DMS53 (cell line): ENCODE data around the gene CENPP.

Experiments
- DNase-seq: peaks from one replicate; lab custom pipeline; 2025; lab: John Stamatoyannopoulos, UW

The CENPP gene

DNA sequence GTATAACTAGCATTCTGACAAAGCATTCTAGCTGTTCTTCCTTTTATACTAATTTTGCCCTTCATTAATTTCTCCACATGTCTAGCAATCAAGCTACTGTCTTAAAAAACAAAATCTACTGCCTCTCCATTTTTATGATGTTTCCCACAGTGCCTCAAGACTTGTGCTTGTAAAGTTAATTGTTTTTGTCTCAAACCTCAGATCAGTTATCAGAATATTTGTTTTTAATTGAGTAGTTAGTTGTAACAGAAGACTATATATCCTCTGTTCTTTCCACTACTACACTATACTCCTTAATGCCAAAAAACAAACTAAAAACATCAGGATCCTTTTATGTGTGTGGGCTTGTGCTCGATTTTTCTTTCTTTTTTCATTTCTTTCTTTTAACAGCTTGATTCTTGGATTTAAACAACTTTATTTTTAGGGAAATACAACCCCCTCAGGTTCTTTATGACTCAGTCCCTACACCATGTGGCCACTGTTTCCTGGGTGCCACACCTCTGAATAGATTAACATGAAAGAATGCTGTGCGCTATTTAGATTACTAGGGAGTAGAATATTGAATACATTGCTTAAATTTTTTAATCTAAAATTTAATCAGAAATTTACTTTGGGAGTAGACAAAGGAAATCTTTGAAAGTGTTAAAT, 155.4 kb downstream of the CENPP start:
- DNase-seq: no peak

DNA sequence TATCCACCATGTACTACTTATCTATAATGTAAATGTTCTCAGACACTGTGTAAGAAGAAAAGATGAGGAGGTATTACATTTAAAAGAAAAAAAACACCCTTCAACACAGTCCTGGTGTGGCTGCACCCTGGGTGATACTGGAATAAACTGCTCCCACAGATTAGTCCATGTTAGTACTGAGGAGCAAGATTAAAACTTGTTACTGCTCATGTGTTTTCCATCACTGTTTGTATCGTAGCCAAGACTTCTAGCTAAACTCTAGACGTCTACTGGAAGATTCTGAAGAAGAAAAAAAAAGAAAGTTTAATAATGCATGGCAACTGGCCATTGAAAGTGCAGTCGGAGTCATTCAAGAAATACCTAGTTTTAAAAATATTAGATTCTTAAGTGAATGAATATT, 156.6 kb downstream of the CENPP start, which contains the start of gene ASPN:
ASPN (minus strand) TSS at position 178 of the 400 bp plus-strand sequence.
- DNase-seq: no peak

DNA sequence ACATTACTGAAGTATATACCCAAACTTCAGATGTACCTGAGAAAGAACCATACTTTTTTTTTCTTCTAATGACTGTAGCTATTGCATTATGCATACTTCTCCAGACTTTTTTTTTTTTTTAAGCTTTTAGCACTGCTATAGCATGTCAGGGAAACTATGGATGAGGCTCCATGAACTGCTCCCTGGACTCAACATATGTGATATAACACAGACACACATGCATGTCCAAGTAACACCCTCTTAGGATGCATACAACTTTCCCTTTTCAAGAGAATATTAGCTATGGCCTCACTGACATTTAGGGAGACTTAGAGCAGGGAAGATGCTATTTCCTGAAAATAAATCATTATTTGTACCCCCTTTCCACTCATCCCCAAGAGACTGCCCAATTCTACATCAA, 157.1 kb downstream of the CENPP start:
- DNase-seq: no peak

DNA sequence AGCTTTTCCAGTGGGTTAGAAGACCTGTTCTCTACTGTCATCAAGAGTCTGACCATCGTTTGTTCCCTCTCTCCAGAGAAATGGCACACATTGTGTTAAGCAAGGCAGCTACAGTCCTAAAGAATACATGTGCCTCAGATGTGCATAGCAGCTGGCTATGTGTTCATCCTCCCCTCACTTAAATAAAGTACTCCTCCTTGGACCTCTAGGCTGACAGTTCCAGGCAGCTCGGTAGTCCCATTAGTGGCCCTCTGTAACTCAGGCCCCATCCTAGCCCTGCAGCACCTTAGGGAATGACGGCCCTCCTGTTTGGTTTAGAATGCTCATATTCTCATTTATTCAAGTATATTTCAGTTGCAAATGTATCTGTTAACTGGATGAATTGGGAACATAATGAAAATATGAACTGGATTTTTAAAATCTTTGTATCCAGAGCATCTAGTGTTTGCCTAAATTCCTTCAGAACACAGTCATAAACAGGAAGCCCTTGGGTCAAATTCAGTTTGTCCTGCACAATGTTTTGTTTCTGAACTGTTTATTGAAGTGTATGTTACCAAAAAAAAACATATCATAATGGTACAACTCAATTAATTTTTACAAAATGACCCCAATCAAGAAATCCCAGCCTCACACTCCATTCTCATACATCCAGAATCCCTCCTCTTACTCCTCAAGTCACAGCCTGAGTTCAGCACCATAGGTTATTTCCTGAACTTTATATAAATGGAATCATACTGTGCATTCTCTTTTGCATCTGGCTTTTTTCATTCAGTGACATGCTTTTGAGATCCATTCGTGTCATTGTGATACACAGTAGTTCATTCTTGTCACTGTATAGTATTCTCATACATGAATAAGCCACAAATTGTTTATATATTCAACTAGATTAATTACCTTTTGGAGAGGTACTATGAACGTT, 158.1 kb downstream of the CENPP start:
- DNase-seq: no peak

DNA sequence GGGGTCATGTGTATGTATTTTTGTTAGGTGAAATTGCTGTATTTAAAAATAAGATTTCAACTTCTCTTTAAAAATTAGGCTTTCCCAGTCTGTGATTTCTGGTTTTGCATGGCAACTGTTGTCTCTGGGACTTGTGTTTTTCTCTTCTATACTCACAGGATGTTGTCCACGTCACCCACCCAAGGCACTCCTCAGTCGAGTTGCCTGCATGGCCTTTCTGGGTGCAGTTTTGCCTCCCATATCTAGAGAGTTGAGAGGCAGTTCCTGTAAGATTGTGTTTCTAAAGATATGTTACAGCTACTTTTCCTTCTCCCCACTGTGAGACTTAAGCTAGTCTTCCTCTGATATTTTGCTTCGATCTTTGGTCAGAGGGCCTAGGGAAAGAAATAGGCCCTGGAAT, 158.8 kb downstream of the CENPP start:
- DNase-seq: no peak

DNA sequence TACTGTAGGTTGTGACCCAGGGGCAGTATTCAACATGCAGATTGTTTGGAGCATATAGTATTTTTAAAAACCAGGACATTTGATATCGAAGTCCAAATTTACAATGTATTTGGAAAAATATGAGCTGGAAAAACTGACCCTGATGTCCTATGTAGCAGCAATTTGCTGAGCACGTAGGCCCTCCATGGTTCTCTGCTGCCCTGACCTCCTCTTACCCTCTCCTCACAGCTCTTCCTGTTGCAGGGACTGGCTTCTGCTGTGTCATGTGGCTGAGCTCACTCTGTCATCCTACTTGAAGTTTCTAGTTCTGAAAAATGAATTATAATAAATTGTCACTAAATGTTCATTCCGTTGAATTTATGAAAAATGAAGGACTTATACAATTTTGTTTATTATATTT, 160.6 kb downstream of the CENPP start:
- DNase-seq: no peak

DNA sequence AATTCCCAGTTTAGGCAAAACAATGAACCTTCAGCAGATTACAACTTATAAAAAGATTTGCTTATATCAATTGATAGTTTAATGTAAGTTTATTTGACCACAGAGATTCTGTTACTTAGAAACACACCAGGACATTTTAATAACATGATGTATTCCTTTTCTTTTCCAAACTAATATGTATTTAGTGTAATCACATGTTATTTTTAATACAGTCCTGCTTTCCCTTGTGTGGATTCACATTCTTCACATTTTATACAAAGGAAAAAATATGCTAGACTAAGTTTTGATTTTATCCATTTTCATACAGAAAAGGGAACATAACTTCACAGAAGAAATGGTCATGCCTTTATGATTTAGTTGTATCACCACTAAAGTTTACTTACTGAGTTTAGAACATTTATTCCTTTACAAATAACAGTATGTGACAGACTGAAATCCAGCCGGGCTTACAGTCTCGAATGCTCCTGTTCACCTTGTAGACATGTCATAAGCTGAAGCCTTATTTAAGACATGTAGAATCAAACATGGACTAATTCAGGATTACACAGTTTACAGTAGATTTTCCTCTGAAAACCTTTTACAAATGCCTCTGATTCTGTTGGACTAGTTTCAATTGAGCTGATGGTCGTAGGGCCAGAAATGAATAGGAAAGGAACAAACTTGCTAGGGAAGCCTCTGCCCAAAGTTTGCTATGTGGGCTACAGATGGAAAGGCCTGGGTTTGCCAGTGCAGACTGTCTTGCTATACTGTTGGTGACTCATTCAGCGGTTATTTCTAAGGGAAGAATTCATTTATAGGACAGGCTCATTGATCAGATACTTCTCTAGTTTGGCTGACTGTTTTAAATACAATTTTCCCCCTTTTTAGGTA, 163.2 kb downstream of the CENPP start:
- DNase-seq: no peak

DNA sequence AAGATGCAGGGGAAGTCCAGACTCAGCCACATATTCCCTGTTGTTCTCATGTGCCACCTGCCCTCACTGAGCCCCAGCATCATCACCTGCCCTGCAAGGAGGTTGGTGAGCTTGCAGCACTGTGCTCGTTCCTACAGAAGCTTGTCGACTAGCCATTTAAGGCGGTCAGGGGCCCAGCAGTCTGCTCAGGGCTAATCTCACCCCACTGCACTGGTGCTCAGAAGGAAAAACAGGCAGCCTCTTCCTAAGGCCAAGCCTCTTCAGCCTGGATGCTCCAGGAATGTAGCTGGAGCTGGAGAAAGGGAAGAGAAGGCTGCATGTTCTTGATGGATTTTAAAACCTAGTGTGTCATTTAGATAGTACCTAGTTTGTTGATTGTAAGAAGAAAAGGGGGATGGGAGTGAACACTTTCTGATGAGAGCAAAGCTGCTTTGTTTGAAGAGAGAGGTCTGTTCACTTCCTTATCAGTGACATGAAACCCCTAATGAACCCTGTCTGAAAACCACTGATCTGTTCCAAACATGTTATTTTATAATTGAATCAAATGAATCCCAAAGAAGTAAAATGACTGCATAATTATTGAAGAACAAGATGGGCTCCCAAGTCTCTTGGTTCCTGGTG, 167.1 kb downstream of the CENPP start:
- DNase-seq: no peak

GRCh38 chr9:92493749-92494387, 168.1 kb downstream of the CENPP start:
- no peak for DNase-seq

- DNase-seq: no peak
Measured at GRCh38 chr9:92494856-92495255, 169.1 kb downstream of the CENPP start.

- DNase-seq: no peak
Measured at GRCh38 chr9:92496396-92497176, 170.8 kb downstream of the CENPP start.

DNA sequence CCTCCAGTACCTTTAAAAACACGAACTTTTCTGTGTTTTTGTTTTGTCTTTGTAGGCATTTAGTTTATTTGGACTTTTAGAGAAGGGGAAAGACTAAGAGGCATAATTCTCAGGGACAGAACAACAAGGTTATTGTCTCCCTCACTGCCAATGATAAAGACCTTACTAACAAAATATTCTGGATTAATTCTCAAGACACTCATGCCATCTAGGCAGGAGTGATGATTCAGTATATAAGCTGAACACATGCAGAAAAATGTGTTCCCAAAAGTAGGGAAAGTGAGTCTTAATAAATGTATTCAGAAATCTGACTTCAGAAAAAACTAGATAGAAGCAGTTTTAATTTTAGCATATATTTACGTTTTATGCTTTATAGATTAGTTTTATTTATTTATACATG, 173.9 kb downstream of the CENPP start:
- DNase-seq: no peak

DNA sequence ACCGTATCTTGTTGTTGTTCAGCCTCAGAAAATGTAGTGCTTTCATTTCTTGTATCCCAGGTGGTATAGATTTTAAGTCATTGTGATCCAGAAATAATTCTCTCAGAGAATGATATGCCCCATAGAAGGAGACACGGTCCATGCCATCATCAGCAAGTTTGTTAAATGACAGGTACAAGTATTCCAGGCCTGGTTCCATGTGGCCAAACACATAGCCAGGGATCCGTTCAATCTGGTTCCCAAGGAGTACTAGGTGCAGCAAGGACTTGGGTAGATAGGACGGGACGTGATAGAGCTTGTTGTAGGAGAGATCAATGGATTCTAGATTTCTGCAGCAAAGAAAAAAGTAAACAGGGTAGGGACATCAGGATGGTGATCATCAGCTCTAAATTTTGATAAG, 175.0 kb downstream of the CENPP start:
- no peak for DNase-seq

DNA sequence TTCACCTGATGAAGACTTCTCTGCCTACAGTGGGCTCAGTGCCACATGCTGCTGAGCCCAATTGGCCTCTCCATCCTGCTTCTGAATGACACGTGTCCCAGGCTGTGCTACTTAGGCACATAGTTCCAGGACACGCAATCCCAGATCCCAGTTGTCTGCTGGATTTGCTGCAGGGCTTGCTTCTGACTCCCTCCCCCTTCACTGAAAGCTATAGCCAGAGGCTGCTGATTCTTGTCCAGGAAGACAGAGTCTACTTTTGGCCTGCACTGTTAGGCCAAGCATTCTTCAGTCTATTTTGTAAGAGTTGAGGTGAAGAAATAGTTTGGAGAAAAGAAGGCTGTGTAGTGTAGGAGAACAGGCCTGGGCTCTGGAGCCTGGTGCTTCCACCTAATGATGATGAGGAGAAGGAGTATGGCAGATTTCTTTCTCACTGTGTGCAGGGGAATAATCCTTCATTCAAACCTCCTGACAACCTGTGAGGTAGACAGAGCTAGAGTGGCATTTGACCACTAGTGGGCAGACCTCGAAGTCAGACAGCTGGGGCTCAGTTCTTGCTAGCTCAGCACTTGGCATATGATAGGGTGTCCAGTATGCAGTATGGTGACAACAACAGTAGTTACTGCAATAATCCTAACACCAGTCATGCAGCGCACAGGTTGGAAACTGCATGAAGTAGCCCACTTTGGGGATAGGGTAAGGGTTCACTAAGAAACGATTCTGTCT, 176.1 kb downstream of the CENPP start:
- peak; percentile 66 for DNase-seq

GRCh38 chr9:92503156-92503555, 177.4 kb downstream of the CENPP start:
- DNase-seq: no peak

DNA sequence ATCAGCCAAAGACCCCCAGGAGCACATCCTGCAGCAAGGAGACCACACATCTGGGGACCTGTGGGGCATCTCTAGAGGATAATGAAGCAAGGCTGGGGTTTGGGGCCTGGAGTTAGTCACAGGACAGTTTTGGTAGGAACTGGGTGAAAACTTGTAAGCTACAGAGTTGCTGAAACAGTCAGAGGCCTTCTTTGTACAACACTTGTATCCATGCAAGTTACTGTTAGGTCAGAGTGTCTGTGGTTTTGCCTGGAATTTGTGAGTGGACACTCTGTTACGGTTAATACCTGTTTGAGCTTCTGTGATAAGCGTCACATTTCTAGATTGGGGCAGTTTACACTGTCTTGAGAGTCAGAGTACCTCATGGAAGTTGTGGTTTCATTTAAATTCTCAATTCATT, 179.1 kb downstream of the CENPP start:
- DNase-seq: no peak

DNA sequence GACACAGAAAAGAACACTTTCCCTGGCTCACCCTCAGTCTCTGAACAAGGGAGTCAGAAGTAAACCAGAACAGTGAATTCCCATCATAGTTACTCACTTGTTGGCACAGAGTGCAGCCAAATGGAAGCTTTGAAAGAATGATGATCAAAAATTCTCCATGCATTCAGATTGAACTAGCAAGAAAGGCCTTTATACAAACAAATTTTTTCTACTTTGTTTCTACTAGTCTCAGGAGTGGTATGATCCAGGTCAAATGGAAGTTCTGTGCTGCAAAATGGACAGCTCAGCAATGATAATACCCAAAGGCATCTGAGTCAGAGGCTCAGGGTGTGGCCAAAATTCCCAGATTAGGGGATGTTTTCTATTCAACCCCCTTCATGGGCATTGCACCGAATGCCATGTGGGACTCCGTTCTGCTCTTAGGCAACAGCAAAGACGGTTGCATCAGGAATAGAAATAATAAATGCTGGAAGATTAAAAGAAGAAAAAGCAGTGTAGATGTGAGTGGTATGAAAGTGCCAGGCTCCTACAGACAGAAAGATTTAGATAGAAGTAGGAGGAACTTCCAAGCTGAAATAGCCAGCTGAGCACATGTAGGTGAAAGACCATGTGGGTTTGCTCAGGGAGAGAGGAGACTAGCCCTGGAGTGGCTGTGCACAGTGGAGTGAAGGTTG, 180.6 kb downstream of the CENPP start:
- DNase-seq: no peak

- no peak for DNase-seq
Measured at GRCh38 chr9:92507005-92507404, 181.3 kb downstream of the CENPP start.

GRCh38 chr9:92507496-92507895, 181.7 kb downstream of the CENPP start:
- no peak for DNase-seq
